Erythroblast (primary cell): ENCODE results near the gene HECW1.
"Not testable (repeated sequence)": the region's sequence is repeated elsewhere in the genome, so short reads cannot be mapped to it uniquely, and the experiment has no call there.

Source experiments
- GATA1 ChIP-seq: IDR thresholded peaks from 2 replicates; pipeline ENCODE4 v1.6.1; 2011; ENCODE audit warnings: low read depth, mild to moderate bottlenecking, control low read depth, low read length, moderate library complexity
- POLR2A ChIP-seq: IDR thresholded peaks from 2 replicates; pipeline ENCODE4 v1.6.1; 2011; ENCODE audit warnings: mild to moderate bottlenecking, low read length

DNA sequence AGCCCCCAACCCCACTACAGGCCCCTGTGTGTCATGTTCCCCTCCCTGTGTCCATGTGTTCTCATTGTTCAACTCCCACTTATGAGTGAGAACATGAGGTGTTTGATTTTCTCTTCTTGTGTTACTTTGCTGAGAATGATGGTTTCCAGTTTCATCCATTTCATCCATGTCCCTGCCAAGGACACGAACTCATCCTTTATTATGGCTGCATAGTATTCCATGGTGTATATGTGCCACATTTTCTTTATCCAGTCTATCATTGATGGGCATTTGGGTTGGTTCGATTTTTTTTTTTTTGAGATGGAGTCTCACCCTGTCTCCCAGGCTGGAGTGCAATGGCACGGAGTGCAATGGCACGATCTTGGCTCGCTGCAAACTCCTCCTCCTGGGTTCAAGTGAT is 373.6 kb downstream of the HECW1 start:
- not testable (repeated sequence) for TF ChIP-seq POLR2A, GATA1
